PC-3 (cell line): ENCODE data around the gene SMOC2. TPM values are rescaled to one million over a fixed set of nuclear protein-coding genes. Genes with fewer than 3 reads are reported as not detected.

Experiments
- ATAC-seq: fragments of 200-7000 bp; cut with Tn5 transposase; 2 replicates; pipeline ENCODE4 v1.9.1; 2020; ENCODE audit warnings: mild to moderate bottlenecking, moderate library complexity
- BruUV-seq: library from RNA; stranded (reverse); fragments of 400-500 nt; replicated peaks from 2 replicates; lab custom pipeline; 2021; lab: Mats Ljungman, UMichigan
- CTCF ChIA-PET: fragments of 300-600 bp; sonication (Branson Sonifier 250); formaldehyde crosslinking; loops from one replicate; lab custom pipeline; 2022; ENCODE audit warnings: antibody characterized with exemption; lab: Charles Lee
- POLR2A ChIA-PET: fragments of 300-600 bp; sonication (Branson Sonifier 250); formaldehyde crosslinking; loops from one replicate; lab custom pipeline; 2022; ENCODE audit warnings: antibody characterized with exemption; ENCODE audit not compliant: unreplicated experiment; lab: Charles Lee
- DNase-seq: peaks from one replicate; pipeline ENCODE4 v3.0.0-alpha.2; 2015
- H2AFZ ChIP-seq: fragments of 300-600 bp; sonication (generic); 2 replicates; pipeline ENCODE4 v1.6.0; 2016; ENCODE audit warnings: antibody characterized with exemption, low read length
- H3F3A ChIP-seq: fragments of 300-600 bp; sonication (generic); one replicate; pipeline ENCODE4 v1.6.0; 2017; ENCODE audit warnings: antibody characterized with exemption, low read length, control low read depth, mild to moderate bottlenecking; ENCODE audit not compliant: unreplicated experiment
- H3K27ac ChIP-seq: fragments of 300-600 bp; sonication (generic); 2 replicates; pipeline ENCODE4 v1.5.1; 2016; ENCODE audit warnings: mild to moderate bottlenecking, low read length
- H3K27me3 ChIP-seq: fragments of 300-600 bp; sonication (generic); 2 replicates; pipeline ENCODE4 v1.6.1; 2016; ENCODE audit warnings: low read length, mixed read lengths
- H3K36me3 ChIP-seq: fragments of 300-600 bp; sonication (generic); 2 replicates; pipeline ENCODE4 v1.6.1; 2016; ENCODE audit warnings: low read depth, mixed run types, low read length, mixed read lengths
- H3K4me1 ChIP-seq: fragments of 300-600 bp; sonication (generic); 2 replicates; pipeline ENCODE4 v1.5.1; 2016; ENCODE audit warnings: low read length; ENCODE audit not compliant: insufficient read depth
- H3K4me2 ChIP-seq: fragments of 300-600 bp; sonication (generic); 2 replicates; pipeline ENCODE4 v1.6.0; 2016; ENCODE audit warnings: low read length
- H3K4me3 ChIP-seq: fragments of 300-600 bp; sonication (generic); 2 replicates; pipeline ENCODE4 v1.5.1; 2016; ENCODE audit warnings: mild to moderate bottlenecking, low read length, mixed read lengths
- H3K79me2 ChIP-seq: fragments of 300-600 bp; sonication (generic); 2 replicates; pipeline ENCODE4 v1.6.1; 2017; ENCODE audit warnings: low read length, mixed read lengths
- H3K9ac ChIP-seq: fragments of 300-600 bp; sonication (generic); 2 replicates; pipeline ENCODE4 v1.6.0; 2016; ENCODE audit warnings: mild to moderate bottlenecking, low read length
- H3K9me2 ChIP-seq: fragments of 300-600 bp; sonication (generic); replicated peaks from 2 replicates; pipeline ENCODE4 v1.6.1; 2016; ENCODE audit warnings: mixed run types, low read length, mixed read lengths
- H3K9me3 ChIP-seq: fragments of 300-600 bp; sonication (generic); 2 replicates; pipeline ENCODE4 v1.6.1; 2016; ENCODE audit warnings: low read length, mixed read lengths
- H4K20me1 ChIP-seq: fragments of 300-600 bp; sonication (generic); 2 replicates; pipeline ENCODE4 v1.6.1; 2016; ENCODE audit warnings: low read length, mixed read lengths
- CTCF ChIP-seq: fragments of 300-600 bp; sonication (generic); conservative IDR thresholded peaks from 2 replicates; pipeline ENCODE4 v1.5.1; 2017; ENCODE audit warnings: antibody characterized with exemption, low read depth, mild to moderate bottlenecking, low read length
- EZH2 ChIP-seq: fragments of 300-600 bp; sonication (generic); IDR thresholded peaks from one replicate; pipeline ENCODE4 v1.6.1; 2017; ENCODE audit warnings: antibody characterized with exemption, mild to moderate bottlenecking, low read length; ENCODE audit not compliant: unreplicated experiment
- EZH2phosphoT487 ChIP-seq: fragments of 300-600 bp; sonication (generic); IDR thresholded peaks from 2 replicates; pipeline ENCODE4 v1.6.1; 2018; ENCODE audit warnings: mild to moderate bottlenecking, antibody characterized with exemption, low read length, borderline replicate concordance
- intact Hi-C: fragments of 100-400 bp; cut with micrococcal nuclease; formaldehyde crosslinking; loops from 2 replicates; pipeline ENCODE4 v1.9.0; 2023
- total RNA-seq: library from RNA; depleted of rRNA; stranded (reverse); fragments of >200 nt; gene quantifications from 2 replicates; pipeline ENCODE4 v1.2.3, GENCODE V29; 2014

Gene SMOC2
- total RNA-seq, 1 experiment from 2014 or later = not detected

- Histone ChIP-seq H2AFZ (no peak overlapping the region), H3K27me3 (peaks cover 14% of the 10 kb centered on the region), H4K20me1 (no peaks in the 10 kb centered on the region), H3F3A (no peaks in the 10 kb centered on the region), H3K9me2 (no peaks in the 10 kb centered on the region), H3K4me1 (no peaks in the 10 kb centered on the region), H3K9me3 (no peaks in the 10 kb centered on the region), H3K27ac (no peak overlapping the region), H3K79me2 (no peaks in the 10 kb centered on the region), H3K4me2 (no peak overlapping the region), H3K4me3 (no peak overlapping the region), H3K36me3 (no peaks in the 10 kb centered on the region), H3K9ac (no peak overlapping the region)
- intact Hi-C loops = no loop called here
- CTCF ChIA-PET = no interaction called here
- no peak for DNase-seq
- no peak for TF ChIP-seq EZH2phosphoT487
- no peak for TF ChIP-seq CTCF
- no peak for TF ChIP-seq EZH2
- POLR2A ChIA-PET = no interaction called here
- ATAC-seq = no peak
- BruUV-seq = no TSS peak
These were observed 197.7 kb downstream of the SMOC2 start for GRCh38 chr6:168638468-168639271.

- Histone ChIP-seq H3K4me1 (no peaks in the 10 kb centered on the region), H3K4me2 (no peak overlapping the region), H3K9ac (no peak overlapping the region), H4K20me1 (no peaks in the 10 kb centered on the region), H3K4me3 (no peak overlapping the region), H3K27ac (no peak overlapping the region), H3K9me2 (no peaks in the 10 kb centered on the region), H3F3A (no peaks in the 10 kb centered on the region), H2AFZ (no peak overlapping the region), H3K36me3 (no peaks in the 10 kb centered on the region), H3K27me3 (peaks cover 15% of the 10 kb centered on the region), H3K9me3 (no peaks in the 10 kb centered on the region), H3K79me2 (no peaks in the 10 kb centered on the region)
- intact Hi-C loops = no loop called here
- DNase-seq = no peak
- POLR2A ChIA-PET = no interaction called here
- no peak for TF ChIP-seq EZH2
- TF ChIP-seq CTCF = no peak
- no peak for TF ChIP-seq EZH2phosphoT487
- no peak for ATAC-seq
- BruUV-seq = no TSS peak
- CTCF ChIA-PET = no interaction called here
These were observed 199.2 kb downstream of the SMOC2 start for GRCh38 chr6:168640181-168640580.

GRCh38 chr6:168640768-168641167 lies 199.8 kb downstream of the SMOC2 start:
- no peak for ATAC-seq
- no peak overlapping the region for H3K27ac ChIP-seq

More at GRCh38 chr6:168640768-168641167, 199.8 kb downstream of the SMOC2 start:
- Histone ChIP-seq H3K4me3 (no peak overlapping the region), H3K9me2 (no peaks in the 10 kb centered on the region), H3K4me2 (no peak overlapping the region), H3K9ac (no peak overlapping the region), H3K9me3 (no peaks in the 10 kb centered on the region), H4K20me1 (no peaks in the 10 kb centered on the region), H3K4me1 (no peaks in the 10 kb centered on the region), H3K27me3 (peaks cover 21% of the 10 kb centered on the region), H2AFZ (no peak overlapping the region), H3K36me3 (no peaks in the 10 kb centered on the region), H3F3A (no peaks in the 10 kb centered on the region), H3K79me2 (no peaks in the 10 kb centered on the region)
- ChIA-PET CTCF (no interaction called here), POLR2A (interaction anchor here (0.5 kb wide), 1 partner anchor 24 kb away, joined by 3 read pairs; no protein-coding TSS in a partner anchor)
- no peak for DNase-seq
- TF ChIP-seq EZH2 = no peak
- TF ChIP-seq EZH2phosphoT487 = no peak
- TF ChIP-seq CTCF = no peak
- BruUV-seq = no TSS peak
- intact Hi-C loops = no loop called here
